GM18505 (cell line): Measurements from ENCODE around the gene SH3GL1.

ENCODE experiments used
- ATAC-seq: cut with Tn5 transposase; IDR thresholded peaks from one replicate; pipeline ENCODE4 v1.9.1; 2021; ENCODE audit not compliant: unreplicated experiment
- POLR2A ChIP-seq: IDR thresholded peaks from 4 replicates; pipeline ENCODE4 v1.6.1; 2011; ENCODE audit warnings: borderline replicate concordance; ENCODE audit not compliant: insufficient read depth, insufficient read length; ENCODE audit errors: extremely low read depth

The SH3GL1 gene

DNA sequence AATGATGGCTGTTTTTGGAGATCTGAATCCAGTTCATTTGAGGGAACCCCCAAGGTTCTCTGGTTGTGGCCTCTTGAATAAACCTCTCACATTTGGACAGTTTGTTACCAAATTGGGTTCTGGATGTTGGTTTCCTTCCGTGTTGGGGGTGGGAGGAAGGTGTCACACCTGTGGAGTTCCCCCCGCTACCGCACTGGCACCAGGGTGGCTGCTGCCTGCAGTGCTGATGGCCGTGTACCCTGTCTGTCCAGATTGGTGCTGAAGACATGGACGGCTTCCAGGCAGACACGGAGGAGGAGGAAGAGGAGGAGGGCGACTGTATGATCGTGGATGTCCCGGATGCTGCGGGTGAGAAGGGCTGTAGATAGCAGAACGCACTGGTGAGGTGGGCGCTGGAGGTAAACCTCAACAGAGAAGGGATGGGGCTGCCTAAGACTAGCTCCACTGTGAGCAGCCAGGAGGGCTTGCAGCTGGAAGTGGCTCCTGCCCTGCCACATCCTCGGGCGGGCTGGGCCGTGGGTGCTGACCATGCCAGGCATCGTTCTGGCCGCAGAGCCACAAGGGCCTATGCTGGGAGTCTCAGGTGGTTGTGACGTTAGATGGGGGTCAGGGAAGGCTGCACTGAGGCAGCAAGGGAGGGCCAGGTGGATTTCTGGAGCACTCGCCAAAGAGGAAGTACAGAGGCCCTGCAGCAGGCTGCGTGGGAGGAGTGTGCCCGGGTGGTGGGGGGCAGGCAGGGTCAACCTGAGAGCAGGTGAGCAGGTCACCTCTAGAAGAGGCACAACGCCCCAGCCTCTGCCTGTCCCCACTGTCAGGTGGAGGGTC lies 41.9 kb upstream of the SH3GL1 start:
- TF ChIP-seq POLR2A, result peak; percentile 21
- ATAC-seq, result no peak

DNA sequence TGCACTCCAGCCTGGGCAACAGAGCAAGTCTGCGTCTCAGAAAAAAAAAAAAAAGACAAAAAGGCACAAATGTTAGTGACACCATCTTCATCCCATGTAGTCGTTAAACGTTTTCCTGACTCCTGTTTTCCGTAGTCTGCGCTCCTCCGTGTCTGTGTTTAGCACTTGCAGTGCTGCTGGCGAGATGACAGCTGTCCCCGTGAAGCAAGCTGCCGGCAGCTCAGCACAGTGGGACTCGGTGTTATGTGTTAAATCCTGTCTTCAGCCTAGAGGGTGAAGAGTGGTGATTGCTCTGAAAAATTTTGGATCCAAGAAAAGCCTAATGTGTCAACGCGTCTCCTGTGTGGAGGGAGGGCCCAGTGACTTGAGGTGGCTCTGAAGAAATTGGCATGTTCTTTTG lies 38.9 kb upstream of the SH3GL1 start:
- TF ChIP-seq POLR2A, result no peak
- ATAC-seq, result no peak

DNA sequence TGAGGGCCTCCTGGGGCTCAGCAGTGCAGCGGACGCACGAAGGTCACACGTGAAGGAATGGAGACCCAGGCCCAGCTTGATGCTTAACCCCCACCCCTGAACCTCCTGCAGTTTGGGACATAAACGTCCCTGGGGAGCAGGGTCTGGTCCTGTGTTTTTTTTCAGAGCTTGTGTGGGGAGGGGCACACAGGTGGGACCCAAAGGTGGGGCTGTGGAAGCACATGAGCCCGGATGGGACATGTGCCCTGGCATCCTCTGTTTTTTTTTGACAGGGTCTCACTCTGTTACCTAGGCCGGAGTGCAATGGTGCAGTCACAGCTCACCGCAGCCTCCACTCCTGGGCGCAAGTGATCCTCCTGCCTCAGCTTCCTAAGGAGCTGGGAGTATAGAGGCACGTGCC lies 36.8 kb upstream of the SH3GL1 start:
- ATAC-seq, result no peak
- no peak for TF ChIP-seq POLR2A

DNA sequence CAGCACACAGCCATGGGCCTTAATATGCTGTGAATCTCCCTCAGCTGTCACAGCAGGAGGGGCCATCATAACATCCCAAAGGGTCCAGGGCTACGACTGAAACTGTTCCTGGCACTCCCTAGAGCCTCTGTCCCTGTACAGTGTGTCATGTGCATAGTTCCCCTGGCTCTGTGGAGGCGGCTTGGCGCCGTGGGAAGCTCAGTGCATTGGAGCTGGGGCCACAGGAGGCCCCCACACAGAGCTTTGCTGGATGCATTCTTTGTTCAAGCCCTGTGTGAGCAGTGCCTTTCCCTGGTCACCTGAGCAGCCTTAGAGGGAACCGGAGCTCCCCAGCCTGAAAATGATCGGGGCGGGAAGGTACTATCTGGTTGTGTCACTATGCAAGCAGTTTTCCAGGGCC lies 35.9 kb upstream of the SH3GL1 start:
- no peak for TF ChIP-seq POLR2A
- no peak for ATAC-seq

DNA sequence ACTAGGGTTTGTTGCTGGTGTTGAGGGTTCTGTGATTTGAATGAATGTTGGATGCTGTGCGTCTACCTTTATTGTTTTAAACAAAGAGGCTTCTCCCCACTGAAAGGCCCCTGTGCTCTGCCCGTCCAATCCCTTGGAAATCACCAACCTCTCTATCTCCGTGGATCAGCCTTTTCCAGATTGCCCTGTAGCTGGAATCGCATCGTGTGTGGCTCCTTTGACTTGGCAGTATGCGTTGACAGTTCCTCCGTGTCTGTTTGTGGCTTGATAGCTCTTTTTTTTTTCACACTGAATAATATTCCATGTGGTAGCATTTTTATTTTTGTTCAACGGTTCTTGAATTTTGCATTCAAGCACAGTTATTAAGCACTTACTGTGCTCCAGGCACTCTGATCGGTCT lies 34.0 kb upstream of the SH3GL1 start:
- no peak for ATAC-seq
- no peak for TF ChIP-seq POLR2A

DNA sequence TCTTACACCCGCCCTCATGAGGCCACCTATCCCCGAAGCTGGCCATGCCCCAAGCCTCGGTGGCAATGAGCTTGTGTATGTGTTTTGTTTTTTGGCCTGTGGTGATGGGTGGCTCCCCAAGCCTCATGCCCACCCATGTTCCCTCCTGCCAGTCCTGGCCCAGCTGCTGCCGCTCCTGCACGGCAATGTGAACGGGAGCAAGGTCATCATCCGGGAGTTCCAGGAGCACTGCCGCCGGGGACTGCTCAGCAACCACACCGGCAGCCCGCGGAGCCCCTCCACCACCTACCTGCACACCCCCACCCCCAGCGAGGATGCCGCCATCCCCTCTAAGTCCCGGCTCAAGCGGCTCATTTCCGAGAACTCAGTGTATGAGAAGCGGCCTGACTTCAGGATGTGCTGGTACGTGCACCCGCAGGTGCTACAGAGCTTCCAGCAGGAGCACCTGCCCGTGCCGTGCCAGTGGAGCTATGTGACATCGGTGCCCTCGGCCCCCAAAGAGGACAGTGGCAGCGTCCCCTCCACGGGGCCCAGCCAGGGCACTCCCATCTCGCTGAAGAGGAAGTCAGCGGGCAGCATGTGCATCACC lies 32.7 kb upstream of the SH3GL1 start:
- no peak for TF ChIP-seq POLR2A
- no peak for ATAC-seq

DNA sequence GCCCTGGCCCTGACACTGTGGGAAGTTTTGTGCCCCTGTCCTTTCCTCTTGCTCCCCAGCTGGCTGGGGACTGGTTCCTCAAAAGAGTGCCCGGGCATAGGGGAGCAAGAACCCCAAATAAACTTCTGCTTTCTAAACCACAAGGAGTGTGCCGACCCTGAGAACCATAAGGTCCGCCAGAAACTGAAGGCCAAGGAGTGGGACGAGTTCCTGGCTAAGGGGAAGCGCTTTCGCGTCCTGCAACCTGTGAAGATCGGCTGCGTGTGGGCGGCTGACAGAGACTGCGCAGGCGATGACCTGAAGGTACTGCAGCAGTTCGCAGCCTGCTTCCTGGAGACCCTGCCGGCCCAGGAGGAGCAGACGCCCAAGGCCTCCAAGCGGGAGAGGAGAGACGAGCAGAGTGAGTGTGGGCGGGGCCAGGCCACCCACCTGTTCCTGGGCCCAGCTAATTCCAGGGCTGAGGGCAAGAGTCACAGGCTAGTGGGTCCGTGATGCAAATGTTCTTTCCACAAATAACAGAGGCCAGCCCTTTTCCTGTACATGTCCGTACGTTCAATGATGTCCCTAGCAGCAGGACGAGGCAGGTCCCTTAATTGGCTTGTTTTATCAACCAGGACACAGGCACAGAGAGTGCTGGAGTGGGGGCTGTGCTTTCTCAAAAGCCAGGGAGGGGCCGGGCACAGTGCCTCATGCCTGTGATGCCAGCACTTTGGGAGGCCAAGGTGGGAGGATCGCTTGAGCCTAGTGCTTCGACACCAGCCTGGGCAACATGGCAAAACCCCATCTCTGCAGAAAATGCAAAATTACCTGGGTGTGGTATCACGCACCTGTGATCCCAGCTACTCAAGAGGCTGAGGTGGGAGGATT lies 31.7 kb upstream of the SH3GL1 start:
- peak; percentile 53 for TF ChIP-seq POLR2A
- ATAC-seq, result no peak

DNA sequence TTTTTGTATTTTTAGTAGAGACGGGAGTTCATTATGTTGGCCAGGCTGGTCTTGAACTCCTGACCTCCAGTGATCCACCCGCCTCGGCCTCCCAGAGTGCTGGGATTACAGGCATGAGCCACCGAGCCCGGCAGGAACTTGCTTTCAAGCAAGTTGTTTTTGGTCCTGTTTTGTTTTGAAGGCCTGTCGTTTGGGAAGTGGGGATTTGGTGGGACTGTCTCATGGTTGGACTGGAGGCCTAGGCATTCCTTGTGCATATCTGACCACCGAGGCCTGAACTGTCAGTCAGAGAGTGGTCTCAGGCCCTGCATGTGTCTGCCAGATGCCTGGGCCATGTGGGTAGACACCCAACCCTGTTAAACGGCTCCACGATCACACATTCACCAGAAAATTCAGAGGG lies 30.9 kb upstream of the SH3GL1 start:
- no peak for TF ChIP-seq POLR2A
- no peak for ATAC-seq

DNA sequence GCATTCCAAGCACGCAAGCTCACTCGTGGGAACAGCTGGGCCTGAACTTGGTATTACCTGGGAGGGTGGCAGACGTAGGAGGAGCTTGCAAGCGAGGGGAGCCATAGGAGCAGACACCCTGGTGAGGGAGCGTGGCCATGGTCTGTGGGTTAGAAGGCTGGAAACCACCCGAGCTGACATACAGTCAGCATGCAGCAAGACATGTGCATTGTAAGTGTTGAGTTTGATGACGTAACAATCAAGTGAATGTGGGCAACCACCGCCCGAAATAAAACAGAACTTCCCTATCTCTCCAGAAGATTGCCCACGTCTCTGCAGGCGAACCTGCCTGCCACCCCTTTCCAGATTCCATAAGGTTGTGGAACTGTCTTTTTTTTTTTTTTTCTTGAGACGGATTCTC lies 30.4 kb upstream of the SH3GL1 start:
- no peak for TF ChIP-seq POLR2A
- no peak for ATAC-seq

DNA sequence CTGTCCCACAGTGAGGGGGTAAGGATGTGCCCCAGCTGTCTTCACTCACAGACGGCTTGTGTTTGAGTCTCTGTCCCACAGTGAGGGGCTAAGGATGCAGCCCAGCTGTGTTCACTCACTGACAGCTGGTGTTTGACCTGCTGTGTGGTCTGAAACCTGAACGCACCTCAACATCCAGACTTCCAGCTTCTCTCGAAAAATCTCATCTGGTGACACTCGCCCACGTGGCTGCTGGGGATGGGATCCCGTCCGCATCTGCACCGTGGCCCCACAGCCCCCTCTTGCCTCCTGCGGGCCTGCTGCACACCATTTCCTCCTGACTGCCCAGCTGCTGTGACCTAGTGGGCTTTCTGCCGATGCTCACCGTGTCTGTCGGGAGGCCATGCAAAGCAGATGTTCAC lies 29.4 kb upstream of the SH3GL1 start:
- TF ChIP-seq POLR2A, result no peak
- no peak for ATAC-seq

DNA sequence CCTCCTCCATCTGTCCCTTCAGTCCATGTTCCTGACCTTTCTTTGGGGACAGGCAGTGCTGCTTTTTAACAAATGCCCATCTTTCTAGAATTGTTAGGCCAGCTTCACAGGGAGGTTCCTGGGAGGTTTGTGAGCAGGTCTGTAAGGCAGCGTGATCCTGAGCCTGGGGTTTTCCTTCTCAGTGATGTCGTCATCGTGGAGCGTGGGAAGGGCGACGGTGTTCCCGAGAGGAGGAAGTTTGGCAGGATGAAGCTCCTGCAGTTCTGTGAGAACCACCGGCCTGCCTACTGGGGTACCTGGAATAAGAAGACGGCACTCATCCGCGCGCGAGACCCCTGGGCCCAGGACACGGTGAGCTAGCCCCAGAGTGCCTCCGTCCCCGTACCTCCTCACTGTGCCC lies 28.9 kb upstream of the SH3GL1 start:
- TF ChIP-seq POLR2A, result no peak
- no peak for ATAC-seq

DNA sequence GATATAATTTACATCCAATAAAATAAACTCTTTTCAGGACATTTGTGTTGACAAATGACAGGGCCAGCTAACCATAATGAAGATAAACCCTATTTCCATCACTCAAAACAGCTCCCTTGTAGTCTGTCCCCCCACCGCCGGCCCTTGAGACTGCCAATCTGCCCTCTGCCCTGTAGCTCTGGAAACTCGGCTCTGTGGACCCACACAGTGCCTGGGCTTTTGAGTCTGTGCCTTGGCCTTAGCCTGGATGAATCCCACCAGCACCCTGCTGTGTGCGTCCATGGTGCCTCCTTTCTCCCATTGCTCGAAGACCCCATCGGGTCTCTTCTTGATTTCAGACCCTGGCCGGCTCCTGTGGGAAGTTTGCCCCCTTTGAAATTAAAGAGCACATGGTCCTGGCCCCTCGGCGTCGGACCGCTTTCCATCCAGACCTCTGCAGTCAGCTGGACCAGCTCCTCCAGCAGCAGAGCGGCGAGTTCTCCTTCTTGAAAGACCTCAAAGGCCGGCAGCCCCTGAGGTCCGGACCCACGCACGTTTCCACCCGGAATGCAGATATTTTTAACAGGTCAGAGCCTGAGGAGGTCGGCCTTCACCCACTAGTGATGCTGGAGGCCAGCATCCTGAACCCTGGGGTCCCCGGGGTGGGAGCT lies 28.1 kb upstream of the SH3GL1 start:
- ATAC-seq, result no peak
- TF ChIP-seq POLR2A, result no peak

DNA sequence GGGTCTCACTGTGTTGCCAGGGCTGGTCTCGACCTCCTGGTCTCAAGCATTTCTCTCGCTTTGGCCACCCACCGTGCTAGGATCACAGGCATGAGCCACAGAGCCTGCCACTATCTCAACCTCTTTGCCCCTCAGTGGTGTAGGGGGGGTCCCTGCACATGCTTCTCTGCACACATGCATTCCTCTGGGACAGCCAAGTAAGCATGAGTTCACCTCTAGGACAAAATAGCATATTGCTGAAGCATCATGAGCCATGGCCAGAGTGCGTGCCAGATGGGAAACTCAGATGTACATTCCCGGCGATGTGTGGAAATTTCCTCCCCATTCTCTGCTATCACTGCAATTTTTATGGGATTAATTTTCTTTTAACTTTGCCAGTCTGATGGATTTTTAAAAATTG lies 25.2 kb upstream of the SH3GL1 start:
- TF ChIP-seq POLR2A, result no peak
- ATAC-seq, result no peak

DNA sequence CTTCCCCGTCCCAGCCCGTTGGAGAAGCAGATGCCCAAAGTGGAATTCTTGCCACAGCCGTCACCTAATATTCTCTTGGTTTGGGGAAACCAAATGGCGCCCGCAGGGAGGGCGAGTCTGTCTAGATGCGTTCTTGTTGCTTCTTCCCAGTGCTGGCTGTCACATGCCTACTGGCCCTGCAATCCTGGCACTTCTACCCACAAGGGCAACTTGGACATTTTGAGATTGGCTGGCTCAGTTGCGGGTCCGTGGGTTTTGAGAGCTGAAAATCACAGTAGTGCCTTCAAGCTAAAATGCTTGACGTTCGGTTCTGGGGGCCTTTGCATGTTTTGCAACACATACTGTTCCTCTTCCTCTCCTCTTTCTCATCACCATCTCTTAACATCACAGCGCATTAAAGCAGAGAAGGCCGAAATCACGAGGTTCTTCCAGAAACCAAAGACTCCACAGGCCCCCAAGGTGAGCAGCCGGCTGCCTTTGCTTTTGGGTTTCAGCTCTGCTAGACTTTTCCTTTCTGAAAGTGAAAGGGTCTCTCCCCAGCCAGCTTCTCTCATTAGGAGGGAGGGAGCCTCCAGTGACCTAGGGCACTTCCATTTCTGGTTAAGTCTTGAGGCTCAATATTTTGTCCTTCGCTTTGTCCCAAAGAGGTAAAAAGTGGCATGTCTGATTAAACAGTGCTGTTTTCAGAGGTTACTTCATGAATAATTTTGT lies 23.2 kb upstream of the SH3GL1 start:
- ATAC-seq, result no peak
- TF ChIP-seq POLR2A, result no peak

DNA sequence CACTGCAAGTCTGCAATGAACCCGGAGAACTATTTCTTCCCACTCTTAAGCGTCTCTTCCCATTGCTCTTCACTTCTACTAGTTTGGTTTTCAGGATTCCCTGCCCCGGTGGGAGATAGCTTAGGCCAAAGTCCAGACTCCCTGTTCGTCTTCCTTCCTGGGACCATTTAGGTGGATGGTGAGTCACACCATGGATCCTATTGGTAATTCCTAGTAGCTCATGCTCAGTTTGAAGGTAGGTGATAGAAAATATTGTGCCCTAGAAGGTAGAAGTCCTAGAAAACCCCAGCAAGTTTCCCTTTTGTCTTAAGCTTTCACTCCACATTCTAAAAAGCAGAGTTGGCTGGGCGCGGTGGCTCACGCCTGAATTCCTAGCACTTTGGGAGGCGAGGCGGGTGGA lies 15.9 kb upstream of the SH3GL1 start:
- ATAC-seq, result no peak
- TF ChIP-seq POLR2A, result no peak
